HG03354 (cell line): ENCODE results near the gene SYT2.

Experiments
- ATAC-seq: cut with Tn5 transposase; IDR thresholded peaks from one replicate; pipeline ENCODE4 v1.9.1; 2021; ENCODE audit warnings: mild to moderate bottlenecking; ENCODE audit not compliant: unreplicated experiment, poor library complexity, severe bottlenecking

SYT2 gene

DNA sequence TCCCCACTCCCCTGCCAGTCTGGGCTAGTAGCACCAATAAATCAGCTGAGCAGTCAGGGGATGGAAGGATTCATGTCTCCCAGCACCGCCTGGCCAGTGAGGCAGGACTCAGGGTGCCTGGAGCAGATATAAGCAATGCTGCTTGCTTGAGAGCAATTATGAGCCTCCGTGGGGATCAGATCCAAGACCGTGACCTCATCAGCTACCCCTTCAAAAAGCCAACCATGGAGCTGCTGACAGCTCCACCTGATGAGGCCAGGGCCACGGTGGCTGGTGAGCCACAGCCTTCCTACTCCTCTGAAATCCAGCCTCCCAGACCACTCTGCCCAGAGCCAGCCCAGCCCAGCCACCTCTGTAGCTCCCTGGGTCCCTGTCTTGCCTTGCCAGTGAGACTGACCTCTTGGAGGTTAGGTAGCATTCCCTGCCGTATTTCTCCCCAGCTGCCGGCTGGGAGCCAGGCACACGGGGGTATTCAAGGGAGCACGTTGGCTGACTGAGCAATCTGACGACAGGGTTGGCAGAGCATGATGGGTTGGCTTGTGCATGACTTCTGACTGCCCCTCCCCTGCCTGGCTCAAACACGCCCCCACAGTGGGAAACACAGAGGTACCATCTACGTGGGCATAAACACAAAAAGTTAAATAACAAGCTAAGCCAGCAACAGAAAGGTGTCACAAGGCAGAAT is 28.4 kb downstream of the SYT2 start:
- ATAC-seq, result no peak

DNA sequence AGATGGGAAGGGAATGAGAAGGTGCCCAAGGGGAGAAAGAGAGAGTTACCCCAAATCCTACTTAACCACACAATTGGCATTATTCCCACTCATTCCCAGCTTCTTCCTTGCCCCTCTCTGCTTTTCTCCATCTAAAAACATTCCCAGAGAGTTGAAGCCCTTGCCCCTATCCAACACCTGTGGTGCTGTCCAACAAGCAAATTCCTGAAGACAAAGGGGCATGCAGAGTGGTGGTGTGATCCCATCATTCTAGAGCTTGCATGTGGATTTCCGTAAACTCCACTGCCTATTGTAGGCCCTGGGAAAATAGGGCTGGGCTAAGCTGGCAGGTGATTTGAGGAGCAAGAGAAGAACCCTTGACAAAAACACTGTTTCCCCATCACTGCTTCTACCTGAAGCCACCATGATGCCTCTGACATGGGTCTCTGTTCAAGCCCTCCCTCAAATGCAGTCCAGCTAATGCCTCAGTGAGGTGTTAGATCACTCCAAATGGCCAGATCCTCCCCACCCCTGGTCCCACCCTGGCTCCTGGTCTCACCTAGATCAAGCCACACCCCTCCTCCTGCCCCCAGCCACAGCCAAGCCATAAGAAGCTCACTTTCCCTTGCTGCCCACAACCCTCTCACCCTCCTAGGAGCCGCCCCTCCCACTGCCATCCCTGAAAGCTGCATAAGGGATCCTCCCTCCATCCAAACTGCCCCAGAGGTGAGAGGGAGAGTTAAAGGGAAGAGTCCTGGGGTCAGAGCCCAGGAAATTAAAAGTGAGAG is 29.5 kb downstream of the SYT2 start:
- ATAC-seq, result no peak

DNA sequence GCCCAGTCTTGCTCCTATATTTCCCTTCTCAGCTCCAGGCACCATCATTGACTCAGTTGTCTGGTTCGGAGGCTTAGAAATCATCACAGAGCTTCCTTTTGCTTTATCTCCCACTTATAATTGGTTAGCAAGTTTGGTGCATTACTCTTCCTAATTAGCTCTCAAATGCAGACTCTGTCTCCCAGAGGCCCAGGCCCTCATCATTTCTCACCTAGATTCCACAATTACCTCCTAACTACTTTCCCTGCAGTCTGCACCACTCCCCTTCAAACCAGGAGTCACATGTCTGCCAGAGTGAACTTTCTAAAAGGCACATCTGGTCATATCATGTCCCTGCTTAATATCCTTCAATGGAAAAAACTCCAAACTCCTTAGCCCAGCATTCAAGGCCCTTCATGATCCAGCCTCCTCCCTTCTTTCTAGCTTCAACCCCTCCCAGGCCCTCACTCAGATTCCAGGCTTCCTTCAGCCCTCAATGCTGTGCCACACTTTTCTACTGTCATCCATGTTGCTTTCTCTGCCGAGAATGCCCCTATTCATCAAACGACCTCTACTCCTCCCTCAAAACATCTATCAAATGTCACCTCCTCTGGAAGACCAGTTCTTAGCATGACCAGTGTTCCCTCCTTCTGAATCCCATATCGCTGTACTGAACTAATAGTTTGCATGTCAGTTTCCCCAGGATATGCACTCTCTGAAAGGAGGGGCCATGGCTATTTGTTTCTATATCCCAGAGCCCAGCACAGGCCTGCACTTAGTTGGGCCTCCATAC is 30.7 kb downstream of the SYT2 start:
- ATAC-seq, result no peak

DNA sequence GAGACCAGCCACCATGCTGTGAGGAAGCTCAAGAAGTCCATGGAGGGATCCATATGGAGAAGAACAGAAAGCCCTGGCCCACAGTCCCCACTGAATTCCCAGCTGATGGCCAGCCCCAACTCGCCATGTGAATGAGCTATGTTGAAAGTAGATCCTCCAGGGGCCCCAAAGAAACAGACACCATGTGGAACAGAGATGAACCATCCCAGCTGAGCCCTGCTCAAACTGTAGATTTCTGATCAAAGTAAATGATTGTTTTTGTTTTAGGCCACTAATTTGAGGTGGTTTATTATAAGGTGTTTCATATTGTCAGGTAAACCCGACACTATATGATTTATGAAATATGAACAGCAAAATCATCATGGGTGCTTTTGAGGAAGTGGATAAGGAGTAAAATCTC is 32.8 kb downstream of the SYT2 start:
- ATAC-seq, result no peak

DNA sequence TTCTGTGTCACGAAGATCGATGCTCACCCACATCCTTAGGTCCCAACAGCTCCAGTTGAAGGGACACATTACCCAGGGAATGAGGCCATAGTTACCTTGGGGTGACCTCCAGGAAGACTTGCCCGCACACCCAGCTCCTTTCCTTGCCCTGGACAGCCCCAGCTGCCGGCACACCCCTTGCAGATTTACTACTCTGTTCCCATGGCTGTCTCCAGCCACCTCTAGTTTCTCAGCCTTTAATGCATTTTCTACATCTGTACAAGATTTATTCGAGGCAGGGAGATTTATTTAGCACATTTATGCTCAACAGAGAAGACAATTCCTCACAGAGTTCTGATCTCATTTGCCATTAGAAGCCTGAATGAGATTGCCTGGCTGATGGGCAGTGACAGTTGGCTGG is 36.7 kb downstream of the SYT2 start:
- ATAC-seq, result no peak

DNA sequence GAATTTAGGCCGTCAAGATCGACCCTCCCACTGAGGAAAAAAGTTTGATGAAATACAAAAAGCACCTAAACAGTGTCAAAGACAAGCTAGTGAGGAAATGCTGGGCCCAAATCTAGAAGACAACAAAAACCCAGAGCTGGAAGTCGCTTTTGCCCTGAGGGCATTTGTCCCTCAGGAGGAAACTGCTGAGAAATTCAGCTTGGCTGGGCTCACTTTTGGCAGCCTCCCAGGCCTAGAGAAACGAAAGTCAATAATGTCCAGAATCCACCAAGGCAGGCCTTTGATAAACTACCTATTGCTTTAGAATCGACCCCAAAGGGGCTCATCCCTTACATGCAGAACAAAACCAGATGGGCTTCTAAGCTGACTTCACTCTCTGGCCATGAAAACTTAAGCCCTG is 38.9 kb downstream of the SYT2 start:
- no peak for ATAC-seq

DNA sequence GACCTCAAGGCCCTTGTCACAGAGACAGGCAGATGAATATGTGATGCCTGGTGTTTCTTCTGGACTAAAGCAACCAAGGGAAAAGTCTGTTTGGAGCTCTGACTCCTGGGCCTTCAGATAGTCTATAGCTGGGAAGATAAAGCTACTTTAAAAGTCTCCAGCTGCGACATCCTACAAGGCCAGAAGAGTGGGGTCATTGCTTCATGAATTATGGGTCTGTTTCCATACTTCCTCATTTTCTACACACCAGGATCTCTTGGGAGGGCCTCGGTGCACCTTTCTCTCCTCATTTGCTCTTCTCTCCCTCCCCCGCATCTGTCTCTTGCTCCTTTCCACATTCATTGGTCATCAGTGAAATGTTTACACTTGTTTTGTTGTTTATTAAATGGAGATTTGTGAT is 44.8 kb downstream of the SYT2 start:
- no peak for ATAC-seq

DNA sequence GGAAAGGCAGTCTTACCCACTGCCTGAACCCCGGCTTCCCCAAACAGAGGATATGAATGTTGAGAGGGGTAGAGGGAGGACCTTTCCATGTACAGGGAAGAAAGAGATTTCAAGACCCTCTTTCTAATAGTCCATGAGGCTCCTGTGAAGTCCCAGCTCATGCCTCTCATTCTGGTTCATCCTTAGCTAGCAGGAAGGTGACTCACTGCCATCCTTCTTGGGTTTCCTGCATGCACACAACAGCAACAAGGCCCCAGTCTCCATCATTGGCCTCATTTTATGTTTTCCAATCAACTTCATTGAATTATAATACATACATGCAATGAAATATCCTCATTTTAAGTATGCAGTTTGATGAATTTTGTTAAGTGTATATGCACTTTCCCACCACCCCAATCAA is 46.2 kb downstream of the SYT2 start:
- no peak for ATAC-seq

DNA sequence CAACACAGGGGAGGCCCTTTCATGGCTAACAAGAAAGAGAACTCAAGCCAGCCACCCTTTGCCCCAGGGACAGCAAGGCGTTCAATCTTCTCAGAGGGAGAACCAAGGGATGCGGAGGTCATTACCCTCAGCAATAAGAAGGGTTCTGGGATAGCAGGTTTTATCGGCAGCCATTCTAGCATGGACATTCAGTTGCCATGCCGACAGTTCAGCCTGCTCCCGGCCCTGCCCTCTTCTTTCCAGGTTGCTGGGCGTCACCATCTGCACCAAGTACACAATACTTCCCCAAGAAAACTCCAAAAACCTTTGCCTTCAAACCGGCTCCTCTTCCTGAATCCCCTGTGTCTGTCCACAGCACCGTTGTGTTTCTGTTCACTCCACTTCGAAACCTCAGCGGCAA is 47.1 kb downstream of the SYT2 start:
- ATAC-seq, result no peak

DNA sequence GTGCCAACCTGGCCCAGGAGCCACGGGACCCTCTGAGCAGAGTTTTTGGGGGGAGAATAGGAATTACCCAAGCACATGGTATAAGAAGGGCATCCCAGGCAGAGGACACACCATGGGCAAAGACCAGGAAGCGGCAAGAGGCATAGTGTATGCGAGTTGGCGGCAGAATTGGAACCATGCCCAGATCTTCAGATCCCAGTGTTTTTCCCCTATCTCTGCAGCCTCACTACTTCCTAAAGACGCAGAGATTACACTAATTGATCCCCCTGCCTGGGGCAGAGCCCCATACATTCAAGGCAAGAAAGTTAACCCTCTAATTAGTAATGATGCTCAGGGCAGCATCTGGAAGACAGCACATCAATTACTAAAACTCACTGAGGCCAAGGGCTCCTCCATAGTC is 48.2 kb downstream of the SYT2 start:
- ATAC-seq, result no peak

DNA sequence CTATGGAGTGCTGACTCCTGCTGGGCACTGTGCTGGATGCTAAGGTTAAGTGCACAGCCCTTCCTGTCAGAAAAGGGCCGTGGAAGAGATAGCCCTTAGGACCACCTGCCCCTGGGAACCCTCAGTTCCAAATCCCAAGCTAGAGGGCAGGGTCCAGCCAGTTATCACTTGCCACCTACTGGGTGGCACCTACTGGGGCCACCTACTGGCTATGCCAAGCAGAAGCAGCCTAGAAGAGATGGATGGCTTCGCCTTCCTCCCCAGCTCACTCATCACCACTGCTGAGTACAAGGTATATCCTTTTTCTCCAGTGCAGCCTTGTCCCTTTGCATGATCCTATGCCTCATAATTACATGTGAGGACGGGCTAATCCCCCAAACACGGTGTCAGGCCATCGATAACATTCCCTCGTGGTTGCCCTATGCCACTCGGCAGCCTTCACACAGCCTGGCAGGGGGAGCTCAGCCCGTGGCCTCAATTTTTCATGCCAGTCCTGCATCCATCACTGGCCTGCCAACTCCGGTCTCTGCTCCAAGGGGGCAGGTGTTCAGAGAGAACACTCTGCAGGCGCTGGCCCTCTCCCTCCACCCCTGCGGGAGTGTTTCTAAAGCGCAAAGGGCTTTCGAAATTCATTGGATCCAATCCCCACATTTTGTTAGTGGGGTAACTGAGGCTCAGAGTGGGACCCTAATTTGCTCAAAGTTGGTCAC is 49.0 kb downstream of the SYT2 start:
- no peak for ATAC-seq

DNA sequence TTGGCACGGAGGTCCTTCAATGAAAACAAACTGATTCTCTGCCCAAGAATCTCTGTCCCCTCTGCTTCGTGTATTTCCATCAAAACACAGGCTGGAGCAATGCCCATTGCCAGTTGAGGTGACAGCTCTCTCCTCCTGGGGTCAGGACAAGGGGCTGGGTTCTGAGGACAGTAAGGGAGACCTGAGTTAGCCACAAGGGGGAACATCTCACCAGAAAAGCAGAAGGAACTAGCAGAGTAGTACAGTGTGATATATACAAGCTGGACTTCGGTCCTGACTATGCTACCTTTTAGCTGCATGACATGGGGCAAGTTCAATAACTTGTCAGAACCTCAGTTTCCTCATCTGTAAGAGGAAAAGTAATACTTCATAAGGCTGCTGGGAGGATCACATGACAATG is 50.3 kb downstream of the SYT2 start:
- no peak for ATAC-seq

DNA sequence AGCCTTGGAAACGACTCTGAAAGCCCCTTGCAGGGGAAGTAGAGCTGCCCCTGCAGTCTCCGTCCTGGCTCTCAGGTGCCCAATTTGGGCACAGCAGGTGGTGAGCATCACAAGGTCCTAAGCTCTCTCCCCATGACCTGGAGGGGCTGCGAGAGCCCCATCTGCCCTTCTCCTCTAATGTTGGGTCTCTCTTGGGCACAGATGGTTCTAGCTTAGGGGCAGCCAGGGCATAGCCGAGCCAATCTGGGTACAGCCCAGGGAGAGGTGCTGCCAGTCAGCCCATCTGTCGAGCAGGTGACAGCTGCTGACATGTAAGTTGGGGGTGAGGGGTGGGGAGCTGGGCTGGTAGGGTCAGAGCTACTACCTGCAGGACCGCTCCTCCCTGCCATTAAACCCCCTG is 50.7 kb downstream of the SYT2 start:
- no peak for ATAC-seq

DNA sequence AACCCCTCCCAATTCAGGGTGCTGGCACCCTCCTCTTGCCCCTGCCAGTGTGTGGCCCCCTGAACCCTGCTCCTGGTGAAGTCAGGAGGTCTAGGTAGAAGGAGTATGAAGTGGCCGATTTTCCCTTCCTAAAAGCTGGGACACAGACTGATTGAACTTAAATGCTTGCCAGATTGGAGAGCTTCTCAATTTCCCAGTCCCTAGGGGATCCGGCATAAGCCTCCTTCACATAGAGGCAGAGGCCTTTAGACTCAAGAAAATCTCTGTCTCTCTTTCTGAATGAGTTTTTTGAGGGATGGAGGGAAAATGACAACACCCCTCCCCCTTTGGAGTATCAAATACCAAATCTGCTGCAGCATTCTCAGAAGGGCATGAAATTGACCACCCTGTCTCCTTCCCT is 51.5 kb downstream of the SYT2 start:
- no peak for ATAC-seq

DNA sequence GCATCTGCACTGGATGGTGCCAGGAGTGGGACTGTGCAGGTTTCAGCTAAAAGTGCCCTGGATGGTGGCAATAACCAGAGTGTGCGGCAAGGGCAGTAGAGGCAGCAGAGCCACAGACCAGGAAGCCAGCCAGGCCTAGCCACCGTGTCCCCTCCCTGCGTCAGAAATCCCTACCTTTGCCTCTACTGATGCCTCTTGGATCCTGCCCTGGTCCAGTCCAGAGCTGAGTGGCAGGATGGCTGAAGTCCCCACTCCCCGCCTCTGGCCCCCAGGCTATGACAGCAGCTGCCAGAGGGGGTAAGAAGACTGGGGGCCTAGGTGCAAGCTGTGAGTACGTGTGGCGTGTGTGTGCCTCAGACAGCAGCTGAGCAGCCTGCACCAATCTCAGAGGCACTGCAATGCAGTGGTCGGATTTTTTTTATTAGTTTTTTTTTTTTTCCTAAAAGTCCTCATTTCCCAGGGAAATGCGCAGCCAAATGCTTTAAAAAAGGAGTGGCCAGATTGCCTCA is 51.9 kb downstream of the SYT2 start:
- no peak for ATAC-seq

DNA sequence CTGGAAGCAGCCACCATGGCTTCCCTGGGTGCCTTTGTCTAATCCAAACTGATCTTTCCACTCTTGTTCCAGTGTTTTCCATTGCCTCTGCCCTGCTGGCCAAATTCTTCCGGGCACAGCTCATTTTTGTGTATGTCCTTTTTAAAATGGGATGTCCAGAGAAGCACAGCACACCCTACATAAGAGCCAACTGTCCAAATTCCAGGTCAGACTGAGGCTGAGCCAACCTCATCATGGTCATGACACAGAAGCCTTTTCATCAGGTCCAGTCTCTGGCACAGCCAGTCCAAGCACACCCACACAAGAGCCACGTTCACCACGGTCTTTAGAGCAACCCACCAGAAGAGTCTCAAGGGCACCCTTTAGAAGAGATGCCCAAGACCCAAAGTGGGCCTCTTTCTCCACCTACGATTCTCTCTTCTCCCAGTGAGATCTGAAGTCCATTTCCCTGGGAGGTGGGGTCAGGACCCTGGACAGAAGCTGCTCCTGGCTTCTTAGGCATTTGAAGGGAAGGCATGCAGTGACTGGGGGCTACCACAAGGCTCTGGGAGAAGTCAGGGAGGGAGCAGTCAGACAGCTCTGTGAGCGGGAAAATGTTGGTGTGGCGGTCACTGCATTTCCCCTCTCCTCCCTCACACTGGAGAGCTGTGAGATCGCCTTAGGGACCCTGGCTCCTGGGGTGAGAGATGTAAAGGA is 53.2 kb downstream of the SYT2 start:
- ATAC-seq, result no peak

DNA sequence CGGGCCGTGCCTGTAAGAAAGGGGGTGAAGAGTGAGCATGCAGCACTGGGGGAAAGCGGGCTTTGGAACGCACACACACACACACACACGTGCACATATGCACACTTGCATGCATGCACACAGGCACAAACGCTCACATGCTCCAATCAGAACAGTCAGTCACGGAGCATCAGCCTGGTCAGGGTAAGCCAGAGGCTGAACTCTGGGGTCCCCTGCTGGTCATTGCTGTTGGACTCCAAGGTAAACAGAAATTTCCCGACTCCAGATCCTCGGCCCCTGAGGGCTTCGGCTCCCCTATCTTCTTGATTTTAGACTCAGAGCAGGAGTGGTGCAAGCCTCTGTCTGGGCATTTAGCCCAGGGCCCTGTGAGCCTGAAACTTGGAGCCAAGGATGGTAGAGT is 54.2 kb downstream of the SYT2 start:
- ATAC-seq, result no peak

DNA sequence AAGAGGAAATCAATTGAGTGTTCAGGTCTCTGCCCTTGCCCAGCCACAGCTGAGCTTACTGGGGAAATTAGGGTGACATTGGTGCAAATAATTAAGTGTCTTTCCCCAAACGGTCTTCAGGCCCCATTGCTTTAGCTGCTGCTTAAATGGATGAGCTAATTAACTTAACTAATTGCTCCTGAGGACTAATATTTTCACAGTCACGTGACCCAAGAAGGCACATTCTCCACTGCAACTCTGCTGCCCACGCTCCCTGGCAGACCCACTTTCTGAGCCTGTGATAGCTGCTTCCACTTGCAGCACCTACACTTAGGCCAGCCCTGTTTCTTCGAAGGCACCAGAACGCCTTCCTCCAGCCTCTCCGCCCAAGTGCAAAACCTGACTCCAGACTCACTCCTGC is 56.2 kb downstream of the SYT2 start:
- no peak for ATAC-seq

DNA sequence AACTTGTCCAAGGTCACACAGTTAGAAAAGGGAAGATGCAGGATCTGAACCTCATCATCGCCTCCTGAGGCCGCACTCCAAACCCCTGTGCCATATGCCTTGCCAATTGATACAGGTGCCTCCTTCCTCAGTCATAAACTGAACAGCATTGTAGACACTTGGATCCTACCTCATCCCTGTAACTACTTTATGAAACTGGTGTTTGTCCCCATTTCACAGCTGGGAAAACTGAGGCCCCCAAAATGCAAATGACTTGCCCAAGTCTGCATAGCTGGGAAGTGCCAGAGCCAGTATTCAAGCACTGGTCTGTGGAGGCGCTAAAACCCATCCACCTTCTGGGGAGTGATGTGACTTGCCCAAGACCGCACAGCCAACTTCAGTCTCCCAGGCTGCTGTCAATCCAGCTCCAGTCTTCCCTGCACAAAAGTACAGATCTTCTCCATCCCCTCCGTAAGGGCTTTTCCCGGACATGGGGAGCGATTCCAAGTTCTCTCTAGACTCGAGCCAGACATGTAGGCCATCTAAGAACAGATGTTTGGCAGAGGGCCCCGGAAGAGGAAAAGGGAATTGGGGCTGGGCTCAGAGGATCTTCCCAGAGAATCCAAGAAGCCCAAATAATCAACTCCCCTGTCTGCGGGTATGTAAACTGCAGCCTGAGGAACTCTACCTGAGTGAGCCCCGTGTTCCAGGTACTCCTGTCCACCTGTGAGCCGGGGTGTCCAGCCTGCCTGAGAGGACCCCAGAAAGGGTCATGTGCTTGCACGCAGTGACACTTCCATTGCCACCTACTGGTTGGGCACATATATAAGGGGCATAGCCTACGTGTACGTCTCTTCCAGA is 60.5 kb downstream of the SYT2 start:
- no peak for ATAC-seq
